ENCODE results near the gene RBM24. TPM values are rescaled to one million over a fixed set of nuclear protein-coding genes. Genes with fewer than 3 reads are reported as not detected.

Gene RBM24
- total RNA-seq, 1 experiment from 2014 or later: not detected

- no peaks in the 10 kb centered on the region for H3K9me3 ChIP-seq
- intact Hi-C loops (cut with micrococcal nuclease; ENCODE audit: unreplicated experiment): loop anchor here (10.0 kb wide), 2 partner anchors 105 to 175 kb away; partner anchors contain the start of gene CAP2
- Mint-ChIP-seq H3K27ac (ENCODE audit: unreplicated experiment) (no peak overlapping the region), H3K4me1 (ENCODE audit: low read depth, unreplicated experiment) (no peaks in the 10 kb centered on the region), H3K9me3 (ENCODE audit: unreplicated experiment) (no peaks in the 10 kb centered on the region), H3K36me3 (ENCODE audit: insufficient read depth, unreplicated experiment) (no peaks in the 10 kb centered on the region), H3K27me3 (ENCODE audit: insufficient read depth, unreplicated experiment) (peaks cover 12% of the 10 kb centered on the region), H3K4me3 (ENCODE audit: unreplicated experiment) (no peak overlapping the region)
- H3K36me3 ChIP-seq (ENCODE audit: control insufficient read depth, insufficient read depth, low read length): no peaks in the 10 kb centered on the region
- ChIA-PET CTCF (no interaction called here), POLR2A (no interaction called here)
- DNase-seq: no peak
- no TSS peak for BruUV-seq (replicated peaks)
- no peak overlapping the region for H3K4me3 ChIP-seq (ENCODE audit: low read depth, low read length)
- no peaks in the 10 kb centered on the region for H3K4me1 ChIP-seq
- no peak for TF ChIP-seq CTCF (IDR thresholded peaks at IDR 0.05; ENCODE audit: insufficient read depth in 1 of 2, low read depth in 1 of 2, low read length in 1 of 2, severe bottlenecking in 1 of 2, unreplicated experiment in 1 of 2)
- no peaks in the 10 kb centered on the region for H3K27me3 ChIP-seq (replicated peaks; ENCODE audit: control insufficient read depth, insufficient read depth, low read length)
These were observed 8.5 kb downstream of the RBM24 start for GRCh38 chr6:17289630-17290061.

GRCh38 chr6:17291778-17292177 lies 10.6 kb downstream of the RBM24 start:
- Histone ChIP-seq H3K4me1 (no peaks in the 10 kb centered on the region), H3K36me3 (ENCODE audit: control insufficient read depth, insufficient read depth, low read length) (no peaks in the 10 kb centered on the region), H3K4me3 (ENCODE audit: low read depth, low read length) (no peak overlapping the region), H3K9me3 (no peaks in the 10 kb centered on the region), H3K27me3 (replicated peaks; ENCODE audit: control insufficient read depth, insufficient read depth, low read length) (no peaks in the 10 kb centered on the region)
- Mint-ChIP-seq H3K4me1 (ENCODE audit: low read depth, unreplicated experiment) (no peaks in the 10 kb centered on the region), H3K4me3 (ENCODE audit: unreplicated experiment) (no peak overlapping the region), H3K9me3 (ENCODE audit: unreplicated experiment) (no peaks in the 10 kb centered on the region), H3K27me3 (ENCODE audit: insufficient read depth, unreplicated experiment) (peaks cover 6% of the 10 kb centered on the region), H3K27ac (ENCODE audit: unreplicated experiment) (no peak overlapping the region), H3K36me3 (ENCODE audit: insufficient read depth, unreplicated experiment) (no peaks in the 10 kb centered on the region)
- intact Hi-C loops (cut with micrococcal nuclease; ENCODE audit: unreplicated experiment): no loop called here
- BruUV-seq (replicated peaks): no TSS peak
- no peak for TF ChIP-seq CTCF (IDR thresholded peaks at IDR 0.05; ENCODE audit: insufficient read depth in 1 of 2, low read depth in 1 of 2, low read length in 1 of 2, severe bottlenecking in 1 of 2, unreplicated experiment in 1 of 2)
- POLR2A ChIA-PET: no interaction called here
- CTCF ChIA-PET: no interaction called here
- no peak for DNase-seq

GRCh38 chr6:17292600-17293133 lies 11.5 kb downstream of the RBM24 start:
- no peaks in the 10 kb centered on the region for H3K4me1 Mint-ChIP-seq (ENCODE audit: low read depth, unreplicated experiment)
- Histone ChIP-seq H3K4me3 (ENCODE audit: low read depth, low read length) (no peak overlapping the region), H3K4me1 (no peaks in the 10 kb centered on the region), H3K9me3 (no peaks in the 10 kb centered on the region), H3K36me3 (ENCODE audit: control insufficient read depth, insufficient read depth, low read length) (no peaks in the 10 kb centered on the region), H3K27me3 (replicated peaks; ENCODE audit: control insufficient read depth, insufficient read depth, low read length) (no peaks in the 10 kb centered on the region)
- ChIA-PET POLR2A (no interaction called here), CTCF (no interaction called here)
- no peak for TF ChIP-seq CTCF (IDR thresholded peaks at IDR 0.05; ENCODE audit: insufficient read depth in 1 of 2, low read depth in 1 of 2, low read length in 1 of 2, severe bottlenecking in 1 of 2, unreplicated experiment in 1 of 2)
- peaks cover 6% of the 10 kb centered on the region for H3K27me3 Mint-ChIP-seq (ENCODE audit: insufficient read depth, unreplicated experiment)
- H3K27ac Mint-ChIP-seq (ENCODE audit: unreplicated experiment): no peak overlapping the region
- DNase-seq: no peak
- intact Hi-C loops (cut with micrococcal nuclease; ENCODE audit: unreplicated experiment): no loop called here
- no peaks in the 10 kb centered on the region for H3K36me3 Mint-ChIP-seq (ENCODE audit: insufficient read depth, unreplicated experiment)
- H3K9me3 Mint-ChIP-seq (ENCODE audit: unreplicated experiment): no peaks in the 10 kb centered on the region
- no peak overlapping the region for H3K4me3 Mint-ChIP-seq (ENCODE audit: unreplicated experiment)
- BruUV-seq (replicated peaks): no TSS peak

Data from Caco-2 (cell line).